H9 (cell line): ENCODE results near the gene ARHGEF10L. TPM values are rescaled to one million over a fixed set of nuclear protein-coding genes. Genes with fewer than 3 reads are reported as not detected.

Experiments used
- DNase-seq: peaks from one replicate; pipeline ENCODE4 v3.0.0-alpha.2; 2017
- H2AFZ ChIP-seq: one replicate; pipeline ENCODE4 v1.6.1; 2013; ENCODE audit warnings: mild to moderate bottlenecking, low read length, control low read depth, moderate library complexity
- H2AK5ac ChIP-seq: 2 replicates; pipeline ENCODE4 v1.6.1; 2013; ENCODE audit warnings: low read length, control low read depth, mixed read lengths; ENCODE audit not compliant: insufficient read length
- H2BK120ac ChIP-seq: one replicate; pipeline ENCODE4 v1.6.1; 2013; ENCODE audit warnings: low read depth, mild to moderate bottlenecking, low read length, control low read depth, inconsistent platforms; ENCODE audit not compliant: poor library complexity, severe bottlenecking
- H2BK12ac ChIP-seq: 2 replicates; pipeline ENCODE4 v1.6.1; 2013; ENCODE audit warnings: low read length, control low read depth, mixed read lengths, low read depth; ENCODE audit not compliant: insufficient read length
- H2BK15ac ChIP-seq: 2 replicates; pipeline ENCODE4 v1.6.1; 2013; ENCODE audit warnings: low read depth, low read length, control low read depth
- H2BK20ac ChIP-seq: one replicate; pipeline ENCODE4 v1.6.1; 2013; ENCODE audit warnings: low read depth, mild to moderate bottlenecking, low read length, control low read depth, inconsistent platforms; ENCODE audit not compliant: poor library complexity, severe bottlenecking
- H2BK5ac ChIP-seq: 2 replicates; pipeline ENCODE4 v1.6.1; 2013; ENCODE audit warnings: low read length, control low read depth, mixed read lengths; ENCODE audit not compliant: insufficient read length
- H3K14ac ChIP-seq: 2 replicates; pipeline ENCODE4 v1.6.1; 2013; ENCODE audit warnings: low read length, control low read depth; ENCODE audit not compliant: insufficient read depth
- H3K18ac ChIP-seq: 2 replicates; pipeline ENCODE4 v1.6.1; 2013; ENCODE audit warnings: low read depth, mild to moderate bottlenecking, mixed read lengths, low read length, control low read depth; ENCODE audit not compliant: insufficient read length
- H3K23ac ChIP-seq: 2 replicates; pipeline ENCODE4 v1.6.1; 2013; ENCODE audit warnings: low read length, control low read depth, mixed read lengths, low read depth; ENCODE audit not compliant: insufficient read length
- H3K23me2 ChIP-seq: 2 replicates; pipeline ENCODE4 v1.6.1; 2013; ENCODE audit warnings: low read depth, mild to moderate bottlenecking, mixed read lengths, low read length, control low read depth; ENCODE audit not compliant: insufficient read length, poor library complexity, severe bottlenecking
- H3K27ac ChIP-seq: 2 replicates; pipeline ENCODE4 v1.5.1; 2013; ENCODE audit warnings: low read length, control low read depth, mixed read lengths, low read depth; ENCODE audit not compliant: insufficient read length
- H3K27me3 ChIP-seq: 2 replicates; pipeline ENCODE4 v1.6.1; 2013; ENCODE audit warnings: low read length, control low read depth, inconsistent platforms; ENCODE audit not compliant: insufficient read depth
- H3K4ac ChIP-seq: 2 replicates; pipeline ENCODE4 v1.6.1; 2013; ENCODE audit warnings: low read depth, mild to moderate bottlenecking, control low read depth, inconsistent platforms, low read length, moderate library complexity
- H3K4me1 ChIP-seq: 2 replicates; pipeline ENCODE4 v1.6.1; 2013; ENCODE audit warnings: low read length, control low read depth, inconsistent platforms; ENCODE audit not compliant: insufficient read depth
- H3K4me2 ChIP-seq: 2 replicates; pipeline ENCODE4 v1.6.1; 2013; ENCODE audit warnings: low read length, control low read depth, mixed read lengths; ENCODE audit not compliant: insufficient read length, insufficient read depth
- H3K56ac ChIP-seq: 2 replicates; pipeline ENCODE4 v1.6.1; 2013; ENCODE audit warnings: low read depth, mild to moderate bottlenecking, mixed read lengths, low read length, control low read depth; ENCODE audit not compliant: insufficient read length
- H3K79me1 ChIP-seq: 2 replicates; pipeline ENCODE4 v1.6.1; 2013; ENCODE audit warnings: low read depth, mild to moderate bottlenecking, moderate library complexity, low read length, control low read depth, inconsistent platforms; ENCODE audit not compliant: insufficient read depth, poor library complexity, severe bottlenecking
- H3K79me2 ChIP-seq: 2 replicates; pipeline ENCODE4 v1.6.1; 2013; ENCODE audit warnings: low read length, control low read depth, inconsistent platforms; ENCODE audit not compliant: insufficient read depth
- H3K9ac ChIP-seq: 2 replicates; pipeline ENCODE4 v1.6.1; 2013; ENCODE audit warnings: low read length, control low read depth, mixed read lengths; ENCODE audit not compliant: insufficient read length; ENCODE audit errors: extremely low read depth
- H3K9me3 ChIP-seq: one replicate; pipeline ENCODE4 v1.6.1; 2013; ENCODE audit warnings: low read depth, low read length, inconsistent platforms; ENCODE audit not compliant: control insufficient read depth
- H3T11ph ChIP-seq: one replicate; pipeline ENCODE4 v1.6.1; 2013; ENCODE audit warnings: mild to moderate bottlenecking, low read length, control low read depth, inconsistent platforms
- H4K20me1 ChIP-seq: one replicate; pipeline ENCODE4 v1.6.1; 2013; ENCODE audit not compliant: control insufficient read depth, insufficient read length, insufficient read depth
- H4K5ac ChIP-seq: 2 replicates; pipeline ENCODE4 v1.6.1; 2013; ENCODE audit warnings: low read depth, mild to moderate bottlenecking, mixed read lengths, low read length, control low read depth; ENCODE audit not compliant: insufficient read length
- H4K8ac ChIP-seq: replicated peaks from 2 replicates; pipeline ENCODE4 v1.6.1; 2013; ENCODE audit warnings: low read length, control low read depth, mixed read lengths, low read depth; ENCODE audit not compliant: insufficient read length
- H4K91ac ChIP-seq: 2 replicates; pipeline ENCODE4 v1.6.1; 2013; ENCODE audit warnings: low read depth, mild to moderate bottlenecking, moderate library complexity, mixed read lengths, low read length, control low read depth; ENCODE audit not compliant: insufficient read length
- H3K27ac Mint-ChIP-seq, 3 experiments: 2 replicates in 2 of 3; 3 replicates in 1 of 3; pipeline ENCODE4 v1.8.0; 2020 to 2021; ENCODE audit warnings: mixed read lengths in 3 of 3, mild to moderate bottlenecking in 1 of 3, moderate library complexity in 1 of 3
- H3K27me3 Mint-ChIP-seq: 2 replicates; pipeline ENCODE4 v1.8.0; 2021; ENCODE audit warnings: low read depth, mild to moderate bottlenecking, moderate library complexity, mixed read lengths
- H3K36me3 Mint-ChIP-seq, 3 experiments: 2 replicates in 2 of 3; 3 replicates in 1 of 3; pipeline ENCODE4 v1.8.0; 2020 to 2021; ENCODE audit warnings: low read depth in 3 of 3, mixed read lengths in 3 of 3; ENCODE audit not compliant: insufficient read depth in 1 of 3
- H3K4me1 Mint-ChIP-seq, 2 experiments: 2 replicates each; pipeline ENCODE4 v1.8.0; 2020; ENCODE audit warnings: mixed read lengths in 2 of 2
- H3K4me3 Mint-ChIP-seq, 2 experiments: 2 replicates in 1 of 2; 3 replicates in 1 of 2; pipeline ENCODE4 v1.8.0; 2020 to 2021; ENCODE audit warnings: mild to moderate bottlenecking in 2 of 2, mixed read lengths in 2 of 2, moderate library complexity in 1 of 2
- H3K9me3 Mint-ChIP-seq, 2 experiments: 2 replicates in 1 of 2; 3 replicates in 1 of 2; pipeline ENCODE4 v1.8.0; 2020; ENCODE audit warnings: mild to moderate bottlenecking in 2 of 2, mixed read lengths in 2 of 2, moderate library complexity in 1 of 2
- WGBS: extraction: QIAGEN DNeasy Blood & Tissue Kit; methylation state at CpG from one replicate; pipeline ENCODE4 v1.1.7; 2013; ENCODE audit warnings: missing lambda C conversion rate, low lambda C conversion rate, mixed read lengths; ENCODE audit not compliant: insufficient read length; ENCODE audit errors: extremely low coverage; 5-methylcytosine and 5-hydroxymethylcytosine counted together
- total RNA-seq: library from RNA; stranded (reverse); gene quantifications from 2 replicates; pipeline ENCODE4 v1.2.1, GENCODE V29; 2021
- TF ChIP-seq, protein P1 (sequence below): fragments of 200-600 bp; sonication (generic); conservative IDR thresholded peaks from 3 replicates; pipeline ENCODE4 v1.8.0; 2021; ENCODE audit warnings: antibody characterized with exemption, mild to moderate bottlenecking

Gene ARHGEF10L
- total RNA-seq, 1 experiment from 2014 or later = 20.2 TPM

DNA sequence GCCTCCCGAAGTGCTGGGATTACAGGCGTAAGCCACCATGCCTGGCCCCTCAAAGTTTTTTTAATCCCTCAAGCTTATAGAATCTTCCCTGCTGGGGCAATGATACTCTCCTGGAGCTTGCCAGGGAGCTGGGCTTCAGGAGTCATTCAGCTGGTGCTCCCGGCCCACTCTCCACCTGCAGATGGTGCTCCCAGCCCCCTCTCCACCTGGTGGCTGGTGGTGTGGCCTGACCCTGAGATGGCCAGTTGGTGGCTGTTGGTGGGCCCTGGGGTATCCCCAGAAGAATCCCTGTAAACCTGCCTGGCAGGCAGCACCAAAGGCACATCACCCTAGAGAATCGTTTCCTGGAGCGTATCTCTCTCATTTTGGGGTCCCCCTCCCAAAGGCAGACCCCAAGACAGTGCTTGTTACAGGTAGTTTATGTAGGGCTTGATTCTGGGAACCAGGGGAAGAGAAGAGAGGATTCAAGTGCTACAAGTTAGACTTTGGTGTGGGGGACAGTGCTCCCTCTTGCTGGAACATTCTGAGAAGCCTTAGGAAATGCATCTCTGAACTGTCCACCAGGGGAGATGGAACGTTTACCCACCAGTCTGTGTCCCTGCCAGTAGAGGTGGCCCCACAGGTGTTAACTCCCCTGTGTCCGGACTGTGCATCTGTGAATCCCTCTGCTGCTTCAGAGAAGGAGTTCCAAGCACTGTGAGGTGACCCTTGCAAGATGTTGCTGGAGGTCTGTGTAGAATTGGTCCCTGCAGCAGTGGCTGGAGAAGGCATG, 186.5 kb downstream of the ARHGEF10L start:
- no peak overlapping the region for H4K91ac ChIP-seq
- H2BK15ac ChIP-seq = no peak overlapping the region
- H4K5ac ChIP-seq = no peak overlapping the region
- no peak overlapping the region for H3K23ac ChIP-seq
- no peak overlapping the region for H3K4me2 ChIP-seq
- no peak overlapping the region for H2BK12ac ChIP-seq
- H3K18ac ChIP-seq = no peak overlapping the region
- H3K79me2 ChIP-seq = no peaks in the 10 kb centered on the region
- no peak overlapping the region for H2AK5ac ChIP-seq
- no peaks in the 10 kb centered on the region for H3K9me3 ChIP-seq
- H3K4me1 ChIP-seq = no peaks in the 10 kb centered on the region
- Mint-ChIP-seq H3K36me3 (no peaks in the 10 kb centered on the region), H3K9me3 (no peaks in the 10 kb centered on the region; a peak in 1 of 5 replicates), H3K4me1 (peaks cover 0 to 2% of the 10 kb centered on the region in 2 experiments; a peak in 1 of 4 replicates), H3K27ac (no peak overlapping the region), H3K4me3 (no peak overlapping the region), H3K27me3 (peaks cover 4% of the 10 kb centered on the region)
- H3K56ac ChIP-seq = no peak overlapping the region
- no peak overlapping the region for H2BK5ac ChIP-seq
- H3K4ac ChIP-seq = no peak overlapping the region
- no peak overlapping the region for H3K27ac ChIP-seq
- no peaks in the 10 kb centered on the region for H3K79me1 ChIP-seq
- H3K14ac ChIP-seq = no peak overlapping the region
- no peaks in the 10 kb centered on the region for H3K23me2 ChIP-seq
- H2BK20ac ChIP-seq = no peak overlapping the region
- no peaks in the 10 kb centered on the region for H3K27me3 ChIP-seq
- no peaks in the 10 kb centered on the region for H4K20me1 ChIP-seq
- TF ChIP-seq, protein P1, sequence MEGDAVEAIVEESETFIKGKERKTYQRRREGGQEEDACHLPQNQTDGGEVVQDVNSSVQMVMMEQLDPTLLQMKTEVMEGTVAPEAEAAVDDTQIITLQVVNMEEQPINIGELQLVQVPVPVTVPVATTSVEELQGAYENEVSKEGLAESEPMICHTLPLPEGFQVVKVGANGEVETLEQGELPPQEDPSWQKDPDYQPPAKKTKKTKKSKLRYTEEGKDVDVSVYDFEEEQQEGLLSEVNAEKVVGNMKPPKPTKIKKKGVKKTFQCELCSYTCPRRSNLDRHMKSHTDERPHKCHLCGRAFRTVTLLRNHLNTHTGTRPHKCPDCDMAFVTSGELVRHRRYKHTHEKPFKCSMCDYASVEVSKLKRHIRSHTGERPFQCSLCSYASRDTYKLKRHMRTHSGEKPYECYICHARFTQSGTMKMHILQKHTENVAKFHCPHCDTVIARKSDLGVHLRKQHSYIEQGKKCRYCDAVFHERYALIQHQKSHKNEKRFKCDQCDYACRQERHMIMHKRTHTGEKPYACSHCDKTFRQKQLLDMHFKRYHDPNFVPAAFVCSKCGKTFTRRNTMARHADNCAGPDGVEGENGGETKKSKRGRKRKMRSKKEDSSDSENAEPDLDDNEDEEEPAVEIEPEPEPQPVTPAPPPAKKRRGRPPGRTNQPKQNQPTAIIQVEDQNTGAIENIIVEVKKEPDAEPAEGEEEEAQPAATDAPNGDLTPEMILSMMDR = peak; percentile 14; the same call in 1 of the 3 replicates
- H2BK120ac ChIP-seq = no peak overlapping the region
- H3K9ac ChIP-seq = no peak overlapping the region
- no CpG with 5 or more reads among the region's 7 CpGs for WGBS
- no peak for DNase-seq
- no peak overlapping the region for H3T11ph ChIP-seq
- no peak overlapping the region for H2AFZ ChIP-seq
- no peak overlapping the region for H4K8ac ChIP-seq
